Esophagus squamous epithelium (tissue), 5 donors: ENCODE results near the gene MFSD11. TPM values are rescaled to one million over a fixed set of nuclear protein-coding genes. Genes with fewer than 3 reads are reported as not detected.
"Not testable (repeated sequence)": the region's sequence is repeated elsewhere in the genome, so short reads cannot be mapped to it uniquely, and the experiment has no call there.

Experiments
- DNase-seq: peaks from one replicate; lab custom pipeline; 2025; lab: John Stamatoyannopoulos, UW
- H3K27ac ChIP-seq, 4 donors: fragments of 200-600 bp; sonication (generic); one replicate each; pipeline ENCODE4 v1.5.1; 2016 to 2019; ENCODE audit warnings: mild to moderate bottlenecking in 1 of 4
- H3K27me3 ChIP-seq, 4 donors: fragments of 200-600 bp; sonication (generic); 1 replicate in 3 of 4; 2 replicates in 1 of 4; pipeline versions ENCODE4 v1.5.1 to v1.6.0; 2017 to 2021; ENCODE audit warnings: antibody characterized with exemption in 1 of 4
- H3K36me3 ChIP-seq, 3 donors: fragments of 200-600 bp; sonication (generic); one replicate each; pipeline ENCODE4 v1.5.1; 2016 to 2019
- H3K4me1 ChIP-seq, 3 donors: fragments of 200-600 bp; sonication (generic); one replicate each; pipeline ENCODE4 v1.5.1; 2017 to 2019
- H3K4me3 ChIP-seq, 4 donors: fragments of 200-600 bp; sonication (generic); 1 replicate in 3 of 4; 2 replicates in 1 of 4; pipeline ENCODE4 v1.5.1; 2016 to 2019; ENCODE audit warnings: mild to moderate bottlenecking in 2 of 4, moderate library complexity in 1 of 4
- H3K9me3 ChIP-seq, 3 donors: fragments of 200-600 bp; sonication (generic); one replicate each; pipeline ENCODE4 v1.5.1; 2016 to 2019
- POLR2A ChIP-seq, 4 donors: fragments of 450-650 bp; IDR thresholded peaks; one replicate each; pipeline ENCODE4 v1.6.1; 2017; ENCODE audit warnings: antibody characterized with exemption in 4 of 4, mild to moderate bottlenecking in 4 of 4, moderate library complexity in 3 of 4
- WGBS, 2 donors: methylation state at CpG; one replicate each; pipeline ENCODE4 v1.1.5; 2018; 5-methylcytosine and 5-hydroxymethylcytosine counted together
- intact Hi-C: fragments of 100-400 bp; cut with DNase I; formaldehyde crosslinking; loops from one replicate; pipeline ENCODE4 v1.15.0; 2022
- total RNA-seq, 4 donors: library from RNA; depleted of rRNA; stranded (reverse); fragments of >200 nt; gene quantifications; one replicate each; pipeline ENCODE4 v1.1.0, GENCODE V29; 2016
- TF ChIP-seq, protein P1 (sequence below), 6 experiments: fragments of 450-650 bp in 4 of 6; fragments of 200-600 bp in 2 of 6; sonication (generic) in 2 of 6; IDR thresholded peaks; one replicate each; pipeline ENCODE4 v1.5.1; 2016 to 2019; ENCODE audit warnings: antibody characterized with exemption in 6 of 6, mild to moderate bottlenecking in 4 of 6, moderate library complexity in 4 of 6
- donor health status: DM: yes; HTN: yes; CAD: no.

Gene MFSD11
- total RNA-seq, 4 donors from 2014 or later = 24.2 to 31.0 (median 28.1) TPM

DNA sequence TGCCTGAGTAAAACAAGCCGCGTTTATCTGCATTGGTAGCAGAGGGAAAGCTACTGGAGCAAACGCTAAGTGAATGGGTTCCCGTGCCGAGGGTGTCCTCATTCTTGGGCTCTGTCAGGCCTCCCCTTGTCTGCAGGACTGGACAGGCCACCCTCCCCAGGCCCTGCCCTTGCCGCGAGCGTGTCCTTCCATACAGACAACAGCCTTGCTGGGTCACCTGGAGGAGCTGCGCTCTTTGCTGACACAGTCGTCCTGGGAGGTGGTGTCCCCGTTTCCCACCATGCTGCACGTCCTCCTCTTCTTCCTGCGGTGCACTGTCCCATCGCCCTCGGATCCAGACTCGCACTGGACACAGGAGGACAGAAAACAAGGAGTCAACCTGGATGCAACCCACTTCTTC lies 19.4 kb upstream of the MFSD11 start:
- no peak overlapping the region for H3K27ac ChIP-seq
- no peak for DNase-seq
- H3K4me3 ChIP-seq = no peak overlapping the region
- H3K4me1 ChIP-seq = peaks cover 0 to 56% (median 11%) of the 10 kb centered on the region in 3 donors
- no peaks in the 10 kb centered on the region for H3K9me3 ChIP-seq
- H3K27me3 ChIP-seq = no peaks in the 10 kb centered on the region
- WGBS, 2 donors = 89 to 90% methylated on average over 10 to 15 of the region's 16 CpGs
- H3K36me3 ChIP-seq = peaks cover 38 to 95% (median 63%) of the 10 kb centered on the region in 3 donors
- intact Hi-C loops = no loop called here
- no peak for TF ChIP-seq POLR2A (IDR thresholded peaks at IDR 0.05)
- TF ChIP-seq, protein P1, sequence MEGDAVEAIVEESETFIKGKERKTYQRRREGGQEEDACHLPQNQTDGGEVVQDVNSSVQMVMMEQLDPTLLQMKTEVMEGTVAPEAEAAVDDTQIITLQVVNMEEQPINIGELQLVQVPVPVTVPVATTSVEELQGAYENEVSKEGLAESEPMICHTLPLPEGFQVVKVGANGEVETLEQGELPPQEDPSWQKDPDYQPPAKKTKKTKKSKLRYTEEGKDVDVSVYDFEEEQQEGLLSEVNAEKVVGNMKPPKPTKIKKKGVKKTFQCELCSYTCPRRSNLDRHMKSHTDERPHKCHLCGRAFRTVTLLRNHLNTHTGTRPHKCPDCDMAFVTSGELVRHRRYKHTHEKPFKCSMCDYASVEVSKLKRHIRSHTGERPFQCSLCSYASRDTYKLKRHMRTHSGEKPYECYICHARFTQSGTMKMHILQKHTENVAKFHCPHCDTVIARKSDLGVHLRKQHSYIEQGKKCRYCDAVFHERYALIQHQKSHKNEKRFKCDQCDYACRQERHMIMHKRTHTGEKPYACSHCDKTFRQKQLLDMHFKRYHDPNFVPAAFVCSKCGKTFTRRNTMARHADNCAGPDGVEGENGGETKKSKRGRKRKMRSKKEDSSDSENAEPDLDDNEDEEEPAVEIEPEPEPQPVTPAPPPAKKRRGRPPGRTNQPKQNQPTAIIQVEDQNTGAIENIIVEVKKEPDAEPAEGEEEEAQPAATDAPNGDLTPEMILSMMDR (IDR thresholded peaks at IDR 0.05) = no peak

DNA sequence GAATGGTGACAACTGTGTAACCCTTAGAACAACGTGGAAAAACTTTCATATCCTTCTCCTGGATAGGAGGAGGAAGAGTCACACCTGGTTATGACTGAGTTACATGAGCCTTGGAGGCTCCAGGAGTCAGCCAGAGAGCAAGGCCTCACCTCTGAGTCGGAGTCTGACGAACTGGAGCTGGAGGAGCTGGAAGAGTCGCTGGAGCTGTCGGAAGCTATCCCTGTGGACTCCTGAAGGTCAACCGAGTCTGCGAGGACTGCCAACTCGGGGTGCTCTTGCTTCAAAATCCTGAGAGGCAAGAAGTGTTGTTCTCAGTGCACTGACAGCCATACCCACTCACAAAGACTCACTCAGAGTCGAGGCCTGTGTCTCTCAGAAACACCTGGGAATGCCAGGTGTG lies 17.7 kb upstream of the MFSD11 start:
- DNase-seq = no peak
- WGBS, 2 donors = 89 to 94% methylated on average over 8 to 9 of the region's 9 CpGs
- H3K27ac ChIP-seq = no peak overlapping the region
- no peak for TF ChIP-seq POLR2A (IDR thresholded peaks at IDR 0.05)
- TF ChIP-seq, protein P1 (IDR thresholded peaks at IDR 0.05) = no peak
- intact Hi-C loops = no loop called here
- no peak overlapping the region for H3K4me3 ChIP-seq
- peaks cover 38 to 99% (median 68%) of the 10 kb centered on the region in 3 donors for H3K36me3 ChIP-seq
- peaks cover 14 to 64% (median 19%) of the 10 kb centered on the region in 3 donors for H3K4me1 ChIP-seq
- H3K9me3 ChIP-seq = no peaks in the 10 kb centered on the region
- no peaks in the 10 kb centered on the region for H3K27me3 ChIP-seq

DNA sequence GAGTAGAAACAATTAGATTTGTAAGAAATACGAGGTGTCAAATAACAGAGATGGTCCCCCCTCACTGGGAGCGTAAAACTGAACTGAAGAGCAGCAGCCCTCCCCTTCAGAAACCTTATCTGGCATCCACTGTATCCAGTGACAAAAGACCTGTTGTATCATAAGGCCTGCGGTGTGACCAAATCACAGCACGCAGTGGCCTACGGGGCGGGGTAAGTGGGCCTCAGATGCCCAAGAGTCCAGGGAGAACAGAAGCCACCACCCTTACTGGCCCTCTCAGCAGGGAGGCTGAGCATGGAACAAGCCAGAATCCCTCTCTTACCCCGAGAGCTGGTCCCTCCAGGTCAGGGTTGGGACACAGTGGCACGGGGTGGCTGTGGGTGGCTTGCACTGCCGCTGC lies 17.0 kb upstream of the MFSD11 start:
- intact Hi-C loops = no loop called here
- Histone ChIP-seq H3K36me3 (peaks cover 38 to 92% (median 68%) of the 10 kb centered on the region in 3 donors), H3K9me3 (no peaks in the 10 kb centered on the region), H3K27me3 (no peaks in the 10 kb centered on the region), H3K4me3 (no peak overlapping the region), H3K27ac (no peak overlapping the region), H3K4me1 (peaks cover 18 to 61% (median 22%) of the 10 kb centered on the region in 3 donors)
- DNase-seq = no peak
- 84 to 90% methylated on average over 4 to 5 of the region's 9 CpGs for WGBS, 2 donors
- TF ChIP-seq POLR2A (IDR thresholded peaks at IDR 0.05) = no peak
- TF ChIP-seq, protein P1 (IDR thresholded peaks at IDR 0.05) = no peak

DNA sequence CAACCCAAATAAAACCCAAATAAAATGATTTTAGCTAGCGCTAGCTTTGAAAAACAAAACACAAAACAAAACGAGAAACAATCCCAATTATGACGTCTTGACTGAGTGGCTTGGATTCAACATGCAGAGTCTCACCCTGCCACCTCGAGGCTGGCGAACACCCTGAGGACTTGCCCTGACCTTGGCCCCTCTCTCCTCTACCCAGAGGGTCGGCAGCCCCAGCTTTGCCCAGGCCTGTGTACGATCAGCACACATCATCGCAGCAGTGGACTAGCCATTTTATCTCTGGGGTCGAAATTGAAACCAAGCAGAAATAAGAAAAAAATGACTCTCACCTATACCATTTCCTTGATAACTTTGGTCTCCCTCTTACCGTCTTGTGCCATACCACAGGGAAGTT lies 16.5 kb upstream of the MFSD11 start:
- Histone ChIP-seq H3K9me3 (no peaks in the 10 kb centered on the region), H3K27ac (no peak overlapping the region), H3K27me3 (no peaks in the 10 kb centered on the region), H3K36me3 (peaks cover 38 to 87% (median 65%) of the 10 kb centered on the region in 3 donors), H3K4me1 (peaks cover 18 to 58% (median 21%) of the 10 kb centered on the region in 3 donors), H3K4me3 (no peak overlapping the region)
- intact Hi-C loops = no loop called here
- TF ChIP-seq, protein P1 (IDR thresholded peaks at IDR 0.05) = no peak
- no peak for TF ChIP-seq POLR2A (IDR thresholded peaks at IDR 0.05)
- no peak for DNase-seq
- 85% methylated on average over 7 to 10 of the region's 10 CpGs for WGBS, 2 donors

DNA sequence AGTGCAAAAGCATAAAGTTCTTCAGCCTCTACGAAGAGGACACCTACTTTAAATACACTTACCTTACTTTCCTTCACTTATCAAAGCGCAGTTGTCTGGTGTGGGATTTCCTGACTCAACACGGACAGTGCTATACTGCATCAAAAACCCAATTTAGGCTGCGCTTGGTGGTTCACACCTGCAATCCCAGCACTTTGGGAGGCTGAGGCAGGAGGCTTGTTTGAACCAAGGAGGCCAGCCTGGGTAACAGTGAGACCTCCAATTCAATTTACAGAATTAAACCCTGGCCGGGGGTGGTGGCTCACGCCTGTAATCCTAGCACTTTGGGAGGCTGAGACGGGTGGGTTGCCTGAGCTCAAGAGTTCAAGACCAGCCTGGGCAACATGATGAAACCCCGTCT lies 15.6 kb upstream of the MFSD11 start:
- intact Hi-C loops = no loop called here
- WGBS, 2 donors = 89 to 97% methylated on average over 6 of the region's 8 CpGs

DNA sequence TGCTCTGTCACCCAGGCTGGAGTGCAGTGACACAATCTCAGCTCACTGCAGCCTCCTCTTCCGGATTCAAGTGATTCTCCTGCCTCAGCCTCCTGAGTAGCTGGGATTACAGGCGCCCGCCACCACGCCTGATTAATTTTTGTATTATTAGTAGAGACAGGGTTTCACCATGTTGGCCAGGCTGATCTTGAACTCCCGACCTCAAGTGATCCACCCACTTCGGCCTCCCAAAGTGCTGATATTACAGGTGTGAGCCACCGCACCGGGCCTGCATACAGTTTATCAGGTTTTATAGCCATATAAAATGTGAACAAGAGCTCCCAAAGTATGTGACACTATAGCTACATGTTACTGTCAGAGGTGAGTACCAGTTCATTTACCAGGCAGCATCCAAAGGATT lies 14.9 kb upstream of the MFSD11 start:
- Histone ChIP-seq H3K36me3 (peaks cover 28 to 72% (median 50%) of the 10 kb centered on the region in 3 donors), H3K4me1 (peaks cover 20 to 56% (median 24%) of the 10 kb centered on the region in 3 donors)
- H3K9me3 ChIP-seq, intact Hi-C loops, H3K27ac ChIP-seq, H3K4me3 ChIP-seq, DNase-seq, H3K27me3 ChIP-seq: not testable (repeated sequence)
- WGBS, 2 donors = 89 to 97% methylated on average over 4 to 5 of the region's 8 CpGs

More for the DNA sequence above, 15.6 kb upstream of the MFSD11 start:
- no peak overlapping the region for H3K27ac ChIP-seq
- DNase-seq = no peak
- H3K4me3 ChIP-seq = no peak overlapping the region
- no peak for TF ChIP-seq POLR2A (IDR thresholded peaks at IDR 0.05)
- TF ChIP-seq, protein P1 (IDR thresholded peaks at IDR 0.05) = no peak
- no peaks in the 10 kb centered on the region for H3K9me3 ChIP-seq
- peaks cover 17 to 52% (median 18%) of the 10 kb centered on the region in 3 donors for H3K4me1 ChIP-seq
- peaks cover 32 to 79% (median 57%) of the 10 kb centered on the region in 3 donors for H3K36me3 ChIP-seq
- no peaks in the 10 kb centered on the region for H3K27me3 ChIP-seq
